Panc1 (cell line): ENCODE data around the gene EML6. TPM values are rescaled to one million over a fixed set of nuclear protein-coding genes. Genes with fewer than 3 reads are reported as not detected.

ENCODE experiments used
- ATAC-seq: fragments of 200-7000 bp; cut with Tn5 transposase; 2 replicates; pipeline ENCODE4 v1.9.1; 2020; ENCODE audit warnings: mild to moderate bottlenecking, moderate library complexity
- BruUV-seq: library from RNA; stranded (reverse); fragments of 400-500 nt; replicated peaks from 2 replicates; lab custom pipeline; 2021; lab: Mats Ljungman, UMichigan
- CTCF ChIA-PET: fragments of 300-600 bp; sonication (Branson Sonifier 250); formaldehyde crosslinking; loops from one replicate; lab custom pipeline; 2022; ENCODE audit warnings: antibody characterized with exemption; lab: Charles Lee
- POLR2A ChIA-PET: fragments of 300-600 bp; sonication (Branson Sonifier 250); formaldehyde crosslinking; loops from one replicate; lab custom pipeline; 2022; ENCODE audit warnings: antibody characterized with exemption; lab: Charles Lee
- DNase-seq: peaks from one replicate; pipeline ENCODE4 v3.0.0-alpha.2; 2010; ENCODE audit warnings: low read depth, low spot score
- H3K27ac ChIP-seq: 2 replicates; pipeline ENCODE4 v1.5.1; 2011; ENCODE audit warnings: mild to moderate bottlenecking, low read length, inconsistent platforms
- H3K27me3 ChIP-seq: fragments of 200-500 bp; sonication (Bioruptor generic); 2 replicates; pipeline ENCODE4 v1.6.0; 2014; ENCODE audit warnings: low read length, inconsistent platforms; ENCODE audit not compliant: control insufficient read depth, insufficient read depth
- H3K36me3 ChIP-seq: fragments of 200-500 bp; sonication (Bioruptor generic); 2 replicates; pipeline ENCODE4 v1.5.1; 2014; ENCODE audit warnings: inconsistent platforms, mild to moderate bottlenecking, low read length, moderate library complexity; ENCODE audit not compliant: control insufficient read depth, insufficient read depth
- H3K4me1 ChIP-seq: 2 replicates; pipeline ENCODE4 v1.5.1; 2011; ENCODE audit warnings: inconsistent platforms, mild to moderate bottlenecking, low read length, moderate library complexity; ENCODE audit not compliant: control insufficient read depth, insufficient read depth
- H3K4me3 ChIP-seq, 2 experiments: 2 replicates each; pipeline ENCODE4 v1.5.1; 2011 to 2012; ENCODE audit warnings: low read depth in 2 of 2, low read length in 2 of 2, mild to moderate bottlenecking in 2 of 2, inconsistent platforms in 1 of 2, moderate library complexity in 1 of 2
- H3K9me3 ChIP-seq: fragments of 200-500 bp; sonication (Bioruptor generic); 2 replicates; pipeline ENCODE4 v1.5.1; 2014; ENCODE audit warnings: low read depth, mild to moderate bottlenecking, inconsistent platforms, low read length, moderate library complexity; ENCODE audit not compliant: control insufficient read depth, insufficient read depth
- CTCF ChIP-seq: fragments of 450-650 bp; IDR thresholded peaks from 2 replicates; pipeline ENCODE4 v1.5.1; 2017; ENCODE audit warnings: mild to moderate bottlenecking
- POLR2AphosphoS5 ChIP-seq: IDR thresholded peaks from 2 replicates; pipeline ENCODE4 v1.6.1; 2012; ENCODE audit warnings: mild to moderate bottlenecking, low read depth, low read length, moderate library complexity
- REST ChIP-seq, 2 experiments: IDR thresholded peaks; 2 replicates each; pipeline ENCODE4 v1.6.1; 2011 to 2012; ENCODE audit warnings: low read depth in 2 of 2, control low read depth in 1 of 2, low read length in 1 of 2, mild to moderate bottlenecking in 1 of 2, moderate library complexity in 1 of 2; ENCODE audit not compliant: insufficient read depth in 1 of 2
- SIN3A ChIP-seq: IDR thresholded peaks from 2 replicates; pipeline ENCODE4 v1.6.1; 2012; ENCODE audit warnings: low read depth, mild to moderate bottlenecking, low read length, moderate library complexity, borderline replicate concordance; ENCODE audit not compliant: insufficient read depth
- TCF7L2 ChIP-seq: IDR thresholded peaks from 2 replicates; pipeline ENCODE4 v1.6.1; 2011; ENCODE audit warnings: mild to moderate bottlenecking, low read depth, low read length, inconsistent platforms
- in situ Hi-C: cut with HindIII; loops from 2 replicates; pipeline ENCODE4 v1.10.0; 2016; ENCODE audit warnings: low sequenced_read_pairs, low pct_unique_long_range_greater_than_20kb
- intact Hi-C: fragments of 100-400 bp; cut with micrococcal nuclease; formaldehyde crosslinking; loops from one replicate; pipeline ENCODE4 v1.10.0; 2022; ENCODE audit not compliant: unreplicated experiment
- total RNA-seq: library from RNA; stranded (reverse); gene quantifications from one replicate; pipeline ENCODE4 v1.2.1, GENCODE V29; 2021; ENCODE audit not compliant: unreplicated experiment

The EML6 gene
- total RNA-seq, 1 experiment from 2014 or later = 6.3 TPM

- TF ChIP-seq TCF7L2 = no peak
- no peak for TF ChIP-seq POLR2AphosphoS5
- no peak for TF ChIP-seq REST (IDR thresholded peaks at IDR 0.05; ENCODE audit: insufficient read depth in 1 of 2, low read depth in 2 of 2, low read length in 1 of 2)
- TF ChIP-seq CTCF = no peak
- no peak for TF ChIP-seq SIN3A
- DNase-seq = no peak
- intact Hi-C loops = no loop called here
- Histone ChIP-seq H3K4me3 (no peak overlapping the region), H3K9me3 (no peaks in the 10 kb centered on the region; the same call in 1 of the 2 replicates), H3K4me1 (no peaks in the 10 kb centered on the region), H3K36me3 (no peaks in the 10 kb centered on the region), H3K27ac (no peak overlapping the region; the same call in 1 of the 2 replicates), H3K27me3 (no peaks in the 10 kb centered on the region)
- CTCF ChIA-PET = no interaction called here
- POLR2A ChIA-PET = no interaction called here
- in situ Hi-C loops = no loop called here
- no peak for ATAC-seq
- BruUV-seq = no TSS peak
These were observed 188.8 kb downstream of the EML6 start for GRCh38 chr2:54912305-54912704.

GRCh38 chr2:54912893-54913292 lies 189.4 kb downstream of the EML6 start:
- Histone ChIP-seq H3K27ac (no peak overlapping the region), H3K9me3 (no peaks in the 10 kb centered on the region; the same call in 1 of the 2 replicates), H3K36me3 (no peaks in the 10 kb centered on the region), H3K4me3 (no peak overlapping the region), H3K4me1 (no peaks in the 10 kb centered on the region), H3K27me3 (no peaks in the 10 kb centered on the region)
- in situ Hi-C loops = no loop called here
- no TSS peak for BruUV-seq
- intact Hi-C loops = no loop called here
- ChIA-PET POLR2A (no interaction called here), CTCF (no interaction called here)
- DNase-seq (no peak), ATAC-seq (no peak)
- TF ChIP-seq REST (IDR thresholded peaks at IDR 0.05; ENCODE audit: insufficient read depth in 1 of 2, low read depth in 2 of 2, low read length in 1 of 2) (no peak), CTCF (no peak), POLR2AphosphoS5 (no peak)
